ENCODE measurements around the gene AUTS2.

The AUTS2 gene

GRCh38 chr7:70766694-70767093, 1168.4 kb downstream of the AUTS2 start:
- DNase-seq (ENCODE audit: extremely low read depth in 1 of 2, low read depth in 1 of 2) = no peak

- no peak for DNase-seq (ENCODE audit: extremely low read depth in 1 of 2, low read depth in 1 of 2)
Observed at GRCh38 chr7:70770154-70770553, 1171.9 kb downstream of the AUTS2 start.

DNA sequence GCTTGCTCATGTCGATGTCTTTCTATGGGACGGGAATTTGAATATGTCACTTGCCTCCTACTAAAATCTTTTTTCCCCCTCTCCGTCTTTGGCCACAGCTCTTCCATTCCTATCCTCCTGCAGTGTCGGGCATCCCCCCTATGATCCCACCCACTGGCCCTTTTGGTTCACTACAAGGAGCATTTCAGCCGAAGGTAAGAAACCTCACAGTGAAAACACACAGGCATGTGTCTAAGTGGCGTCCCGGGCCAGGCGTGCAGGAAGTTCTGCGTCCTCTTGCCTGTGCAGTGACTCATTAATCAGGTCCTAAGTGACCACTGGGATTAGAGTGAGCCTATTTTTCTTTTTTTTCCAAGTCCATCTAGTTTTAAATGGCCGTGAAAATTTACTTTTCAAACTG, 1173.2 kb downstream of the AUTS2 start:
- DNase-seq (ENCODE audit: extremely low read depth in 1 of 2, low read depth in 1 of 2) = no peak

GRCh38 chr7:70772891-70773290, 1174.6 kb downstream of the AUTS2 start:
- DNase-seq (ENCODE audit: extremely low read depth in 1 of 2, low read depth in 1 of 2) = no peak

- no peak for DNase-seq (ENCODE audit: extremely low read depth in 1 of 2, low read depth in 1 of 2)
Observed at GRCh38 chr7:70773406-70773805, 1175.1 kb downstream of the AUTS2 start.

- DNase-seq (ENCODE audit: extremely low read depth in 1 of 2, low read depth in 1 of 2) = no peak
Observed at GRCh38 chr7:70774950-70775527, 1176.8 kb downstream of the AUTS2 start.

DNA sequence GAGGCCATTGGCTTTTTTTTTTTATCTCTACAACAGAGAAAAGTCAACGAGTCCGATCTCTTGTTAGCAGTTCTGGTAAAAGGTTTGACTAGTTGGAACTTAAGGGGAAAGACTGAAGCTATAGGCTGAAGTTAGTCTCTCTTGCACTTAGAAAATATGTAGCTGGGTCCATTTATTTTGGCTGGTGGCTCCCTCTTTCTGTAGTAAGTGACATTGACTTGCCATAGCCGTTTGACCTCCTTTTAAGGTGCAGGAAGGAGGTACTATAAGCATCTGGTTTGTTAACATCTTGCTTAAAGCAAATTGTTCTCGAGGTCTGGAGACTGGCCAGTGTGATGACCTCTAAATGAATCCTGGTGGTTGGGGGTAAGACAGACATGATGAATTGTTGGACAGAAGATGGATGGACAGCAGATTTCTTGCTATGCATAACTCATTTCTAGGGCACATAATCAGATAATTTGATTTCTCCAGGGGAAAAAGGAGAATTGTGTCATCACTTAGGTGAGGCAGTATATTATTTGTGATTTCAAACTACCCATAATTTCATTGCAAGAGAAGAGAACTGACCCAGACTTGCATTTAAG, 1177.4 kb downstream of the AUTS2 start:
- no peak for DNase-seq (ENCODE audit: extremely low read depth in 1 of 2, low read depth in 1 of 2)

DNA sequence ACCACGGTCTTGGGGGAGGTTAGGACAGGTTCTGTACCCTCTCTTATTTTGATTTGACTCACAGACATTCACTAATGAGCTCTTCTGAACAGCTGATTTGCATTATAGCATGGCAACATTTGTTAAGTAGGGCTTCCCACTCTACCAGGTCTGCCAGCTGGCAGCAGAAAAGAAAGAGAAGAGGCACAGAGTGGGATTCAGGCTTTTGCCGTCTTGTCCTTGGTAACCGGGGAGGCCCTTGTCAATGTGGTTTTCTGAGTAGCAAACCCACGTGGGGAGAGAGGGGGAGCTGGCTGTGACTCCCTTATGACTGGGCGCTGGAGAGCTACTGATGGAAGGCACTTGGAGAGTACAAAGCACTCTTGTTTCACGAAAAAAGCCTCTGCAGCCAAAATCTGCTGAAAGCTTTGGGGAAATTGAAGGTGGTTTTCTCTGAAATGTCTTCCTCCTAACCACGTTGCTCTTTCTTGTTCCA, 1178.4 kb downstream of the AUTS2 start:
- peak in 1 of 2 donors; percentile 5 for DNase-seq (ENCODE audit: extremely low read depth in 1 of 2, low read depth in 1 of 2)

DNA sequence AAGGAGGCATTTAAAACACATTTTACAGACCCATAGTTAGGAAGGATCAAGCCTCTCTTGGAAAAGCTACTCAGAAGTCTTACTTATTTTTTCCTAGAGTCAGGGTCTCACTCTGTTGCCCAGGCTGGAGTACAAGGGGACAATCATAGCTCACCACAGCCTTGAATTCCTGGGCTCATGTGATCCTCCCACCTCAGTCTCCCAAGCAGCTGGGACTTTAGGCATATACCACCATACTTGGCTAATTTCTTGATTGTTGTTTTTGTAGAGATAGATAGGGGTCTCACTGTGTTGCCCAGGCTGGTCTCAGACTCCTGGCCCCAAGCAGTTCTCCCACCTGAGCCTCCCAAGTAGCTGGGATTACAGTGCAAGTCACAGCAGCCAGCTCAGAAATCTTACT, 1179.0 kb downstream of the AUTS2 start:
- DNase-seq (ENCODE audit: extremely low read depth in 1 of 2, low read depth in 1 of 2) = no peak

GRCh38 chr7:70778585-70778984, 1180.3 kb downstream of the AUTS2 start:
- no peak for DNase-seq (ENCODE audit: extremely low read depth in 1 of 2, low read depth in 1 of 2)

DNA sequence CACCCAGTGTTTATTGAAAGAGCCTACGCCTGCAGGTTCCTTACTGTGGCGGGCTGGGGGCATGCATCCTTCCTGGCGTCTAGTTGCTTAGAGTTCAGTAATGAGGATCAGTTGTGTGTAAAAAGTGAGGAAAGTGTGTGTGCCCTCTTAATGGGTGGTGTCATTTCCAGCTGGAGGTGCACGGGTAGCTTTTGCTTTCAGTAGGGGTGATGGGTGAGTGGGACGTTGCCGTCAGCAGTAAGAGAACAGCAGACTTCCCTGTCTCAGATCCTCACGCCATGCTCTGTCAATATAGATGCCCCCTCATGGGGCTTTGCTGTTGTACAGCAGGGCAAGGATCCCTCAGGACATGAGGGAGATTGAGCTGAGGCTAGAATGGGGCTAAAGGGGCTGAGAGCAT, 1181.0 kb downstream of the AUTS2 start:
- DNase-seq (ENCODE audit: extremely low read depth in 1 of 2, low read depth in 1 of 2) = no peak

GRCh38 chr7:70781922-70782311, 1183.6 kb downstream of the AUTS2 start:
- DNase-seq (ENCODE audit: extremely low read depth in 1 of 2, low read depth in 1 of 2) = no peak

GRCh38 chr7:70782796-70783195, 1184.5 kb downstream of the AUTS2 start:
- no peak for DNase-seq (ENCODE audit: extremely low read depth in 1 of 2, low read depth in 1 of 2)

DNA sequence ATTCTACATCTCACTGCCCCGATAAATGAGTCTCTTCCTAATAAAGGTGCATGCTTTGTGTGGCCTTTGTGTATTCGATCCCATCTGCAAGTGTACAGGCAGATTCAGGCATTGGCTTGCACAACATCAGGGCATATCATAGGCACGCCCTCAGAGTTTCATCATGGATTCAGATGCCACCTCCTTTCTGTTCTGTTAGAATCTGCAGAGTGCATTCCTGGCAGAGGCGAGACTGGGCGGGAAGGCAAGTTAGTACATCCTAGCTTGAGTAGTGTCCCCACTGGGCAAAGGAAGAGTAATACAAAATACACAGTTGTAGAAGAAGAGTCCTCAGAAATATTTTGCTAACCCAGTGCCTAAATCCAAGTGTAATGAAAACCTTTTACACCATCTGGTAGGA, 1187.2 kb downstream of the AUTS2 start:
- no peak for DNase-seq (ENCODE audit: extremely low read depth in 1 of 2, low read depth in 1 of 2)

GRCh38 chr7:70786076-70786475, 1187.8 kb downstream of the AUTS2 start:
- DNase-seq (ENCODE audit: extremely low read depth in 1 of 2, low read depth in 1 of 2) = no peak

DNA sequence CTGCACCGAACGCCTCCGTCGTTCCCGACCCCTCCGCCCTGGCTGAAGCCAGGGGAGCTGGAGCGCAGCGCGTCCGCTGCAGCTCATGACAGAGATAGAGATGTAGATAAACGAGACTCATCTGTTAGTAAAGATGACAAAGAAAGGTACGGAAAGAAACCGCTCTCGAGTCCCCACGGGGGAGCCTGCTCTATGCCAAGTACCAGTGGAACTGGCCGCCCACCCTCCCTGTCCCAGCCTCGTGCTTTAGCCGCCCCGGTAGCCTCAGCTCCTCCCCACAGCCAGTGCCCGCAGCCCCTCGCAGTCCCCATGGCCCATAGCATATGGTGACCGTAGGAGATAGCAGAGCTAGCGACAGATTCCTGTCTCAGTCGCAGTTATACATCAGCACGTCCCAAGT, 1189.0 kb downstream of the AUTS2 start:
- no peak for DNase-seq (ENCODE audit: extremely low read depth in 1 of 2, low read depth in 1 of 2)

GRCh38 chr7:70787771-70788170, 1189.5 kb downstream of the AUTS2 start:
- no peak for DNase-seq (ENCODE audit: extremely low read depth in 1 of 2, low read depth in 1 of 2)

- DNase-seq (ENCODE audit: extremely low read depth in 1 of 2, low read depth in 1 of 2) = no peak
Observed at GRCh38 chr7:70788276-70788675, 1190.0 kb downstream of the AUTS2 start.

DNA sequence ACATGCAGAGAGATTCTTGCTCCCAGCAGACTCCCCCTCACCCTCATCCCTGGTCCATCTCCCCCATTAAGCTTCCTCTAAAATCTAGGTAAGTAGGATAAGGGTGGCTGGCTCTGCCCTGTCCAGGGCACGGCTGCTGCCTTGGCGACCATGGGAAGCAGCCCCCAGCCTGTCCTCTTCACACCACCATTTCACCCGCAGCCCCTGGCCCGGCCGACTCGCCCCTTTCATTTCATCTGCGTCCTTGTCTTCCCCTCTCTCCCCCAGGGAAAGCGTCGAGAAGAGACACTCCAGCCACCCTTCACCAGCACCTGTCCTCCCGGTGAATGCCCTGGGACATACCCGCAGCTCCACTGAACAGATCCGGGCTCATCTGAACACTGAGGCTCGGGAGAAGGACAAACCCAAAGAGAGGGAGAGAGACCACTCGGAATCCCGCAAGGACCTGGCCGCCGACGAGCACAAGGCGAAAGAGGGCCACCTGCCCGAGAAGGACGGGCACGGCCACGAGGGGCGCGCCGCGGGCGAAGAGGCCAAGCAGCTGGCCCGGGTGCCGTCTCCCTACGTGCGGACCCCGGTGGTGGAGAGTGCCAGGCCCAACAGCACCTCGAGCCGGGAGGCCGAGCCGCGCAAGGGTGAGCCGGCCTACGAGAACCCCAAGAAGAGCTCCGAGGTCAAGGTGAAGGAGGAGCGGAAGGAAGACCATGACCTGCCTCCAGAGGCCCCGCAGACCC, 1191.4 kb downstream of the AUTS2 start:
- DNase-seq (ENCODE audit: extremely low read depth in 1 of 2, low read depth in 1 of 2) = no peak

DNA sequence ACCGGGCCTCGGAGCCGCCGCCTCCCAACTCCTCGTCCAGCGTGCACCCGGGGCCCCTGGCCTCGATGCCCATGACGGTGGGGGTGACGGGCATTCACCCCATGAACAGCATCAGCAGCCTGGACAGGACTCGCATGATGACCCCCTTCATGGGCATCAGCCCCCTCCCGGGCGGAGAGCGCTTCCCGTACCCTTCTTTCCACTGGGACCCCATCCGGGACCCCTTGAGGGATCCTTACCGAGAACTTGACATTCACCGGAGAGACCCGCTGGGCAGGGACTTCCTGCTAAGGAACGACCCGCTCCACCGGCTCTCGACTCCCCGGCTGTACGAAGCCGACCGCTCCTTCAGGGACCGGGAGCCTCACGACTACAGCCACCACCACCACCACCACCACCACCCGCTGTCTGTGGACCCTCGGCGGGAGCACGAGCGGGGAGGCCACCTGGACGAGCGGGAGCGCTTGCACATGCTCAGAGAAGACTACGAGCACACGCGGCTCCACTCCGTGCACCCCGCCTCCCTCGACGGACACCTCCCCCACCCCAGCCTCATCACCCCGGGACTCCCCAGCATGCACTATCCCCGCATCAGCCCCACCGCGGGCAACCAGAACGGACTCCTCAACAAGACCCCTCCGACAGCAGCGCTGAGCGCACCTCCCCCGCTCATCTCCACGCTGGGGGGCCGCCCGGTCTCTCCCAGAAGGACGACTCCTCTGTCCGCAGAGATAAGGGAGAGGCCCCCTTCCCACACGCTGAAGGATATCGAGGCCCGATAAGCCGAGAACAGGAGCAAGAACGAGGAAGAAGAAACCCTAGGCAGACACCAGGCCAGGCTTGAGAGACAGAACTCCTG, 1192.2 kb downstream of the AUTS2 start:
- no peak for DNase-seq (ENCODE audit: extremely low read depth in 1 of 2, low read depth in 1 of 2)

DNA sequence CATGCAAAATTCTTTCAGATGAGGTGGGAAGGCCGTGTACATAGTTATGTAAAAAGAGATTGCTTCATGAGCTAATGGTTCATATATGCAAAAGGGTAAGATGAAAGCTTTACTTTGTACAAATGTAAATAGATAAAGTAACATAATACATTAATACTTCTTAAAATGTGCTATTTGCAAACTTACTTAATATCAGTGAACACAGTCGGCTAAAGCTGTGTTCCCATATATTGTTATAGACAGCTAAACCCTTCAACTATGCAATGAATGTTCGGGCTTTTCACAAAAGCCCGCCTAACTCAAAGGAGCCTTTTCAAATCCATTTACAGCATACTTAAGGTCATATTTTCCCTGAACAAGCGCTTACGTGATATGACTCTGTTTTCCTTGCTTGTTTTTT, 1193.1 kb downstream of the AUTS2 start:
- DNase-seq (ENCODE audit: extremely low read depth in 1 of 2, low read depth in 1 of 2) = no peak

All from stimulated activated CD8-positive, alpha-beta memory T cell treated with anti-CD3 and anti-CD28 coated beads, Interleukin-7, amount 100 ng/mL, for 48 hours (primary cell).